Endothelial cell of umbilical vein (primary cell): ENCODE data around the gene KCNG1.

Experiments used
- CTCF ChIP-seq, 2 donors: IDR thresholded peaks; 1 replicate in 1 of 2; 2 replicates in 1 of 2; pipeline ENCODE4 v1.5.1; 2011; ENCODE audit warnings: low read length in 2 of 2, mild to moderate bottlenecking in 2 of 2, moderate library complexity in 2 of 2, control low read depth in 1 of 2, inconsistent platforms in 1 of 2, low read depth in 1 of 2; ENCODE audit not compliant: insufficient read depth in 1 of 2; ENCODE audit errors: extremely low read depth in 1 of 2
- EZH2 ChIP-seq: IDR thresholded peaks from 2 replicates; pipeline ENCODE4 v1.6.1; 2012; ENCODE audit warnings: borderline replicate concordance, low read depth, mild to moderate bottlenecking, moderate library complexity, low read length, inconsistent platforms; ENCODE audit not compliant: severe bottlenecking
- JUN ChIP-seq: IDR thresholded peaks from 2 replicates; pipeline ENCODE4 v1.6.1; 2011; ENCODE audit warnings: borderline replicate concordance, low read depth; ENCODE audit not compliant: insufficient read length, insufficient read depth
- MAX ChIP-seq: IDR thresholded peaks from 2 replicates; pipeline ENCODE4 v1.6.1; 2011; ENCODE audit not compliant: insufficient read depth, insufficient read length
- POLR2A ChIP-seq: IDR thresholded peaks from 2 replicates; pipeline ENCODE4 v1.6.1; 2012; ENCODE audit warnings: low read depth, mild to moderate bottlenecking, control low read depth, low read length
- POLR2AphosphoS5 ChIP-seq: IDR thresholded peaks from 2 replicates; pipeline ENCODE4 v1.6.1; 2012; ENCODE audit warnings: low read depth, mild to moderate bottlenecking, control low read depth, low read length, moderate library complexity; ENCODE audit not compliant: insufficient read depth

GRCh38 chr20:50993876-50994275 is 29.0 kb downstream of the KCNG1 start:
- no peak for TF ChIP-seq EZH2
- no peak for TF ChIP-seq JUN
- TF ChIP-seq MAX: no peak
- no peak for TF ChIP-seq CTCF (IDR thresholded peaks at IDR 0.05; ENCODE audit: extremely low read depth in 1 of 2, insufficient read depth in 1 of 2, low read depth in 1 of 2, low read length in 2 of 2)
- TF ChIP-seq POLR2A: no peak
- TF ChIP-seq POLR2AphosphoS5: no peak
